RWPE1 (cell line): ENCODE data around the gene CCL4L2.
"Not testable (repeated sequence)": the region's sequence is repeated elsewhere in the genome, so short reads cannot be mapped to it uniquely, and the experiment has no call there.

Experiments used
- CTCF ChIA-PET: fragments of 350-600 bp; sonication (Branson Sonifier 250); formaldehyde crosslinking; extraction: SDS; loops from one replicate; lab custom pipeline; 2021; lab: Yijun Ruan, JAX
- POLR2A ChIA-PET: fragments of 400-600 bp; formaldehyde crosslinking; extraction: SDS; loops from one replicate; lab custom pipeline; 2020; ENCODE audit warnings: antibody characterized with exemption; ENCODE audit not compliant: low non-redundant PET; lab: Yijun Ruan, JAX
- DNase-seq: peaks from one replicate; pipeline ENCODE4 v3.0.0; 2012; ENCODE audit warnings: low spot score
- H3K27ac ChIP-seq: fragments of 450-650 bp; 2 replicates; pipeline ENCODE4 v1.5.1; 2017
- CTCF ChIP-seq: fragments of 450-650 bp; conservative IDR thresholded peaks from 2 replicates; pipeline ENCODE4 v1.5.1; 2017; ENCODE audit warnings: low read depth, mild to moderate bottlenecking

CCL4L2 gene

GRCh38 chr17:36184023-36184765 lies 26.7 kb upstream of the CCL4L2 start:
- CTCF ChIA-PET = interaction anchor here (0.7 kb wide), 1 partner anchor 86 kb away, joined by 3 read pairs; no protein-coding TSS in a partner anchor

GRCh38 chr17:36185416-36185815 lies 25.4 kb upstream of the CCL4L2 start:
- DNase-seq = no peak
- ChIA-PET POLR2A (no interaction called here), CTCF (no interaction called here)
- H3K27ac ChIP-seq = no peak overlapping the region
- no peak for TF ChIP-seq CTCF

More at GRCh38 chr17:36184023-36184765, 26.7 kb upstream of the CCL4L2 start:
- no peak for TF ChIP-seq CTCF
- DNase-seq = no peak
- H3K27ac ChIP-seq = no peak overlapping the region
- POLR2A ChIA-PET = no interaction called here

GRCh38 chr17:36186810-36187763 lies 23.8 kb upstream of the CCL4L2 start:
- POLR2A ChIA-PET, DNase-seq, H3K27ac ChIP-seq: not testable (repeated sequence)
- CTCF ChIA-PET = interaction anchor here (0.6 kb wide), 1 partner anchor 11 kb away, joined by 3 read pairs; no protein-coding TSS in a partner anchor

- CTCF ChIA-PET, DNase-seq, H3K27ac ChIP-seq, POLR2A ChIA-PET: not testable (repeated sequence)
Observed at GRCh38 chr17:36187943-36188665, 22.8 kb upstream of the CCL4L2 start.

GRCh38 chr17:36188891-36189306 lies 22.0 kb upstream of the CCL4L2 start:
- CTCF ChIA-PET = no interaction called here
- POLR2A ChIA-PET = no interaction called here
- DNase-seq = no peak
- no peak overlapping the region for H3K27ac ChIP-seq
- no peak for TF ChIP-seq CTCF

- POLR2A ChIA-PET, H3K27ac ChIP-seq, DNase-seq, CTCF ChIA-PET: not testable (repeated sequence)
Observed at GRCh38 chr17:36189993-36190392, 20.9 kb upstream of the CCL4L2 start.

- H3K27ac ChIP-seq, CTCF ChIA-PET, POLR2A ChIA-PET, DNase-seq: not testable (repeated sequence)
Observed at GRCh38 chr17:36190549-36191330, 20.1 kb upstream of the CCL4L2 start.
